ENCODE measurements around the gene TNFAIP3. TPM values are rescaled to one million over a fixed set of nuclear protein-coding genes. Genes with fewer than 3 reads are reported as not detected.

Gene TNFAIP3
- polyA plus RNA-seq, 4 donors: 10.8 to 30.6 (median 15.3) TPM

GRCh38 chr6:137931849-137932465, 64.9 kb downstream of the TNFAIP3 start:
- WGBS, 3 donors: 39 to 57% (median 47%) methylated on average over 6 of the region's 6 CpGs

More at GRCh38 chr6:137931849-137932465, 64.9 kb downstream of the TNFAIP3 start:
- Histone ChIP-seq H3K4me3 (ENCODE audit: low read depth in 1 of 3, low read length in 3 of 3) (no peak overlapping the region), H3K27ac (ENCODE audit: low read depth in 1 of 3, low read length in 2 of 3) (no peak overlapping the region), H3K27me3 (ENCODE audit: control insufficient read depth in 3 of 3, insufficient read depth in 3 of 3, low read length in 3 of 3) (no peaks in the 10 kb centered on the region), H3K36me3 (ENCODE audit: control insufficient read depth in 3 of 3, insufficient read depth in 2 of 3, low read depth in 1 of 3, low read length in 3 of 3) (no peaks in the 10 kb centered on the region), H3K4me1 (ENCODE audit: control insufficient read depth in 3 of 3, insufficient read depth in 2 of 3, low read depth in 1 of 3, low read length in 2 of 3) (no peaks in the 10 kb centered on the region), H3K9me3 (ENCODE audit: control insufficient read depth in 2 of 2, insufficient read depth in 1 of 2, low read depth in 1 of 2, low read length in 1 of 2) (no peaks in the 10 kb centered on the region)
- no peak for FAIRE-seq
- no peak for DNase-seq

Other genes with a start within 250 kb of the TNFAIP3 start
- gene PERP, start 240.2 kb downstream of the TNFAIP3 start, polyA plus RNA-seq: 10 to 100 TPM; 47.2 to 83.4 (median 53.4) TPM

Measured in small intestine (tissue), 7 donors.